Subcutaneous adipose tissue (tissue), 4 donors: ENCODE results near the gene PLEKHM1. TPM values are rescaled to one million over a fixed set of nuclear protein-coding genes. Genes with fewer than 3 reads are reported as not detected.

Experiments
- total RNA-seq, 4 donors: library from RNA; depleted of rRNA; stranded (reverse); fragments of >200 nt; gene quantifications; one replicate each; pipeline ENCODE4 v1.1.0, GENCODE V29; 2016
- TF ChIP-seq, protein P1 (sequence below): fragments of 450-650 bp; IDR thresholded peaks from one replicate; pipeline ENCODE4 v1.5.1; 2016; ENCODE audit warnings: low read depth, mild to moderate bottlenecking, control low read depth, antibody characterized with exemption, moderate library complexity

PLEKHM1 gene
- total RNA-seq, 4 donors from 2014 or later, result 22.8 to 53.7 (median 30.5) TPM

DNA sequence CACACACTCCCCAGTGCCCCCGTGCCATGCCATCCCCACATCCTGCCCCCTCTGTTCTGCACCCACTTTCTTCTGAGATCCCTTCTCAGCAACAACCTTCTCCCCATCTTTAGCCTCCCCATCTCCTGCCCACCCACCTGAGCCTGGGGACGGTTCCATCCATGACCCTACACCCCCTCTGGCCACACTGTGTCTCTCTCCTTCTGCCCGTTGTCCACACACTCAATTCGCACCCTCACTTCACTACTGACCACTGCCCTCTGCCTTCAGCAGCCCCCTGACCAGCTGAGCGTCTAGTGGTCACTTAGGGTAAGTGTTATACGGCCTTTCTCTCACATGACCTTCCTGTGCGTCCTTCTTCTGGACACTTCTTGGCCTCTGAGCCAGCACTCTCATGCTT, 64.0 kb downstream of the PLEKHM1 start:
- TF ChIP-seq, protein P1, sequence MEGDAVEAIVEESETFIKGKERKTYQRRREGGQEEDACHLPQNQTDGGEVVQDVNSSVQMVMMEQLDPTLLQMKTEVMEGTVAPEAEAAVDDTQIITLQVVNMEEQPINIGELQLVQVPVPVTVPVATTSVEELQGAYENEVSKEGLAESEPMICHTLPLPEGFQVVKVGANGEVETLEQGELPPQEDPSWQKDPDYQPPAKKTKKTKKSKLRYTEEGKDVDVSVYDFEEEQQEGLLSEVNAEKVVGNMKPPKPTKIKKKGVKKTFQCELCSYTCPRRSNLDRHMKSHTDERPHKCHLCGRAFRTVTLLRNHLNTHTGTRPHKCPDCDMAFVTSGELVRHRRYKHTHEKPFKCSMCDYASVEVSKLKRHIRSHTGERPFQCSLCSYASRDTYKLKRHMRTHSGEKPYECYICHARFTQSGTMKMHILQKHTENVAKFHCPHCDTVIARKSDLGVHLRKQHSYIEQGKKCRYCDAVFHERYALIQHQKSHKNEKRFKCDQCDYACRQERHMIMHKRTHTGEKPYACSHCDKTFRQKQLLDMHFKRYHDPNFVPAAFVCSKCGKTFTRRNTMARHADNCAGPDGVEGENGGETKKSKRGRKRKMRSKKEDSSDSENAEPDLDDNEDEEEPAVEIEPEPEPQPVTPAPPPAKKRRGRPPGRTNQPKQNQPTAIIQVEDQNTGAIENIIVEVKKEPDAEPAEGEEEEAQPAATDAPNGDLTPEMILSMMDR, result no peak

GRCh38 chr17:45425984-45426413, 64.5 kb downstream of the PLEKHM1 start:
- TF ChIP-seq, protein P1, result no peak

GRCh38 chr17:45425125-45425983, 65.2 kb downstream of the PLEKHM1 start:
- TF ChIP-seq, protein P1, result no peak

DNA sequence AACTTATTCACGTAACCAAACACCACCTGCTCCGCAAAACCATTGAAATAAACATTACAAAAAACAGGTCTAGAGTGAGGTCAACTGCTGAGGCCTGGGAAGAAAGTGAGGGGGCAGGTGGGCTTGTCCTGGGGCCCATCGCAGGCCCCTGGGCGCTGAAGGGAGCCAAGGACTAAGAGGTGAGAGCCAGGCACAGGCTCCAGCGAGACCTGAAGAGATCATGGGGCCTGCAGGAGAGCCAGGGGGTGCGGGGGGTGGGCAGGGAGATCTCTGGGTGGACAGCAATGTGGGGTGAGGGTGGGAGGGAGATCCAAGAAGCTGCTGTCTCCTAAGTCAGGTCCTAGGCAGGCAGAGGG, 65.8 kb downstream of the PLEKHM1 start:
- TF ChIP-seq, protein P1, result no peak

GRCh38 chr17:45423975-45424335, 66.6 kb downstream of the PLEKHM1 start:
- TF ChIP-seq, protein P1, result no peak

GRCh38 chr17:45423304-45423974, 67.1 kb downstream of the PLEKHM1 start:
- TF ChIP-seq, protein P1, result no peak
